ENCODE results near the gene TRPM2. TPM values are rescaled to one million over a fixed set of nuclear protein-coding genes. Genes with fewer than 3 reads are reported as not detected.

Gene TRPM2
- total and polyA plus RNA-seq, 2 of the 4 experiments (the other 2 are of a cell fraction), result not detected

GRCh38 chr21:44397431-44398031, 44.1 kb downstream of the TRPM2 start:
- H3K9ac ChIP-seq (ENCODE audit: low read depth, low read length), result no peak overlapping the region
- no peaks in the 10 kb centered on the region for H3K9me1 ChIP-seq (ENCODE audit: insufficient read depth, low read length)
- in situ Hi-C loops (cut with MboI; ENCODE audit: low sequenced_read_pairs), result no loop called here
- no peak overlapping the region for H2BK120ac ChIP-seq (ENCODE audit: low read depth, low read length)
- H2AFZ ChIP-seq (replicated peaks; ENCODE audit: low read length, poor library complexity), result no peak overlapping the region
- H3K56ac ChIP-seq (ENCODE audit: extremely low read depth, insufficient read depth, low read length), result no peak overlapping the region
- TF ChIP-seq BHLHE40 (IDR thresholded peaks at IDR 0.05; ENCODE audit: low read depth, low read length) (no peak), CEBPB (IDR thresholded peaks at IDR 0.05; ENCODE audit: low read depth, low read length) (no peak), SMC3 (IDR thresholded peaks at IDR 0.05; ENCODE audit: low read depth, low read length) (no peak), CHD1 (IDR thresholded peaks at IDR 0.05; ENCODE audit: low read depth, low read length) (no peak)
- H3K9me3 ChIP-seq (ENCODE audit: control insufficient read depth, insufficient read depth, low read length), result peaks cover 30% of the 10 kb centered on the region; the same call in 1 of the 2 replicates
- H2BK15ac ChIP-seq (ENCODE audit: low read depth, low read length), result no peak overlapping the region
- no peak overlapping the region for H2AK9ac ChIP-seq (replicated peaks; ENCODE audit: low read depth, low read length, poor library complexity)
- ATAC-seq (ENCODE audit: low read depth), result no peak
- H3K79me1 ChIP-seq (ENCODE audit: low read depth in 1 of 2, low read length in 2 of 2), result no peaks in the 10 kb centered on the region
- no peak overlapping the region for H2BK20ac ChIP-seq (ENCODE audit: low read depth, low read length)
- WGBS, 2 experiments (ENCODE audit: extremely low coverage in 2 of 2, insufficient read length in 1 of 2), result 78% methylated on average over 11 of the region's 22 CpGs; no CpG with 5 or more reads in 1 of the 2 experiments
- H3K27ac ChIP-seq (ENCODE audit: insufficient read depth, low read length), result no peak overlapping the region
- ChIA-PET POLR2A (ENCODE audit: unreplicated experiment) (no interaction called here), CTCF (no interaction called here)
- no peak overlapping the region for H2AK5ac ChIP-seq (ENCODE audit: low read depth, low read length)
- H3K14ac ChIP-seq (replicated peaks; ENCODE audit: low read depth, low read length), result no peak overlapping the region
- H4K5ac ChIP-seq (ENCODE audit: low read depth, low read length), result no peak overlapping the region
- no peaks in the 10 kb centered on the region for H3K27me3 ChIP-seq (ENCODE audit: control insufficient read depth, insufficient read depth, low read length)
- no peaks in the 10 kb centered on the region for H3K4me1 ChIP-seq (ENCODE audit: control insufficient read depth, insufficient read depth, low read length)
- dilution Hi-C loops (cut with HindIII; ENCODE audit: low sequenced_read_pairs, unreplicated experiment), result no loop called here
- BruUV-seq (replicated peaks), result no TSS peak
- no peak overlapping the region for H2BK5ac ChIP-seq (ENCODE audit: low read depth, low read length, poor library complexity, severe bottlenecking)
- no peak overlapping the region for H4K91ac ChIP-seq (ENCODE audit: insufficient read depth, low read depth, low read length)
- no peaks in the 10 kb centered on the region for H4K20me1 ChIP-seq (ENCODE audit: insufficient read depth, low read length)
- intact Hi-C loops (cut with micrococcal nuclease), result no loop called here
- no peak overlapping the region for H3K4me3 ChIP-seq (ENCODE audit: insufficient read depth, low read depth, low read length)
- no peak overlapping the region for H3K4ac ChIP-seq (ENCODE audit: low read depth, low read length)
- no peaks in the 10 kb centered on the region for H3K36me3 ChIP-seq (ENCODE audit: control insufficient read depth, insufficient read depth, low read length)
- H3K23ac ChIP-seq (ENCODE audit: low read depth, low read length), result no peak overlapping the region
- no peak overlapping the region for H3K4me2 ChIP-seq (ENCODE audit: low read depth, low read length)
- H4K8ac ChIP-seq (ENCODE audit: low read depth in 2 of 2, low read length in 2 of 2), result no peak overlapping the region
- no peak for DNase-seq
- H3K18ac ChIP-seq (ENCODE audit: low read depth, low read length), result no peak overlapping the region

All from IMR-90 (cell line).